CD4-positive, alpha-beta T cell treated with Interleukin-1 beta for 1 hour (primary cell): ENCODE data around the gene CELA2B.
"Not testable (repeated sequence)": the region's sequence is repeated elsewhere in the genome, so short reads cannot be mapped to it uniquely, and the experiment has no call there.

ENCODE experiments used
- DNase-seq, 2 donors: peaks; one replicate each; pipeline ENCODE4 v3.0.0-alpha.2; 2020 to 2022

CELA2B gene

GRCh38 chr1:15501208-15502032 is 25.5 kb downstream of the CELA2B start:
- peak; percentile 39 to 49 for DNase-seq

GRCh38 chr1:15504436-15504835 is 28.5 kb downstream of the CELA2B start:
- no peak for DNase-seq

GRCh38 chr1:15506831-15507230 is 30.9 kb downstream of the CELA2B start:
- no peak for DNase-seq

GRCh38 chr1:15507278-15507677 is 31.4 kb downstream of the CELA2B start:
- no peak for DNase-seq

- DNase-seq = no peak
These were observed 33.0 kb downstream of the CELA2B start for GRCh38 chr1:15508700-15509487.

- DNase-seq = no peak
These were observed 33.7 kb downstream of the CELA2B start for GRCh38 chr1:15509586-15509985.

GRCh38 chr1:15510611-15511405 is 34.9 kb downstream of the CELA2B start:
- no peak for DNase-seq

- DNase-seq = no peak
These were observed 37.3 kb downstream of the CELA2B start for GRCh38 chr1:15513192-15513591.

- DNase-seq = no peak
These were observed 38.0 kb downstream of the CELA2B start for GRCh38 chr1:15513919-15514318.

GRCh38 chr1:15514557-15514956 is 38.7 kb downstream of the CELA2B start:
- DNase-seq = not testable (repeated sequence)

- DNase-seq = no peak
These were observed 39.2 kb downstream of the CELA2B start for GRCh38 chr1:15515022-15515663.

GRCh38 chr1:15519625-15520024 is 43.7 kb downstream of the CELA2B start:
- DNase-seq = no peak

GRCh38 chr1:15521206-15521906 is 45.5 kb downstream of the CELA2B start:
- DNase-seq = peak in 1 of 2 donors; percentile 14

- DNase-seq = no peak
These were observed 46.6 kb downstream of the CELA2B start for GRCh38 chr1:15522551-15522950.

GRCh38 chr1:15523104-15524020 is 47.5 kb downstream of the CELA2B start:
- DNase-seq = no peak

GRCh38 chr1:15524021-15524282 is 48.0 kb downstream of the CELA2B start, which contains the start of gene CASP9:
Gene CASP9 (minus strand): TSS chr1:15524215. CDS start chr1:15524200, 15 bp downstream.
- DNase-seq = no peak

GRCh38 chr1:15524283-15525049 is 48.6 kb downstream of the CELA2B start:
- DNase-seq = peak; percentile 98 to 99

- peak; percentile 9 to 99 for DNase-seq
These were observed 49.4 kb downstream of the CELA2B start for GRCh38 chr1:15525050-15526020.

- DNase-seq = no peak
These were observed 50.2 kb downstream of the CELA2B start for GRCh38 chr1:15526021-15526489.
